ENCODE data around the gene C1orf94. TPM values are rescaled to one million over a fixed set of nuclear protein-coding genes. Genes with fewer than 3 reads are reported as not detected.

C1orf94 gene
- total RNA-seq, 1 experiment from 2014 or later = not detected

- in situ Hi-C loops (cut with HindIII; ENCODE audit: low pct_unique_long_range_greater_than_20kb, low sequenced_read_pairs) = no loop called here
These were observed 37.2 kb downstream of the C1orf94 start for GRCh38 chr1:34213956-34214355.

GRCh38 chr1:34231441-34231840 is 54.7 kb downstream of the C1orf94 start:
- no peak for DNase-seq (ENCODE audit: low read depth)
- in situ Hi-C loops (cut with HindIII; ENCODE audit: low pct_unique_long_range_greater_than_20kb, low sequenced_read_pairs) = no loop called here

More at GRCh38 chr1:34213956-34214355, 37.2 kb downstream of the C1orf94 start:
- DNase-seq (ENCODE audit: low read depth) = no peak

- in situ Hi-C loops (cut with HindIII; ENCODE audit: low pct_unique_long_range_greater_than_20kb, low sequenced_read_pairs) = no loop called here
- DNase-seq (ENCODE audit: low read depth) = no peak
These were observed 58.9 kb downstream of the C1orf94 start for GRCh38 chr1:34235594-34235993.

- in situ Hi-C loops (cut with HindIII; ENCODE audit: low pct_unique_long_range_greater_than_20kb, low sequenced_read_pairs) = no loop called here
- DNase-seq (ENCODE audit: low read depth) = no peak
These were observed 59.4 kb downstream of the C1orf94 start for GRCh38 chr1:34236089-34236488.

- no peak for DNase-seq (ENCODE audit: low read depth)
- in situ Hi-C loops (cut with HindIII; ENCODE audit: low pct_unique_long_range_greater_than_20kb, low sequenced_read_pairs) = no loop called here
These were observed 60.6 kb downstream of the C1orf94 start for GRCh38 chr1:34237151-34237815.

GRCh38 chr1:34245967-34246366 is 69.3 kb downstream of the C1orf94 start:
- DNase-seq (ENCODE audit: low read depth) = no peak
- in situ Hi-C loops (cut with HindIII; ENCODE audit: low pct_unique_long_range_greater_than_20kb, low sequenced_read_pairs) = no loop called here

- in situ Hi-C loops (cut with HindIII; ENCODE audit: low pct_unique_long_range_greater_than_20kb, low sequenced_read_pairs) = no loop called here
- no peak for DNase-seq (ENCODE audit: low read depth)
These were observed 73.6 kb downstream of the C1orf94 start for GRCh38 chr1:34250342-34250741.

GRCh38 chr1:34262023-34262853 is 85.5 kb downstream of the C1orf94 start:
- in situ Hi-C loops (cut with HindIII; ENCODE audit: low pct_unique_long_range_greater_than_20kb, low sequenced_read_pairs) = no loop called here
- DNase-seq (ENCODE audit: low read depth) = no peak

GRCh38 chr1:34262921-34263320 is 86.2 kb downstream of the C1orf94 start:
- in situ Hi-C loops (cut with HindIII; ENCODE audit: low pct_unique_long_range_greater_than_20kb, low sequenced_read_pairs) = no loop called here
- DNase-seq (ENCODE audit: low read depth) = no peak

- in situ Hi-C loops (cut with HindIII; ENCODE audit: low pct_unique_long_range_greater_than_20kb, low sequenced_read_pairs) = no loop called here
- no peak for DNase-seq (ENCODE audit: low read depth)
These were observed 86.7 kb downstream of the C1orf94 start for GRCh38 chr1:34263406-34263805.

GRCh38 chr1:34265396-34265795 is 88.7 kb downstream of the C1orf94 start:
- in situ Hi-C loops (cut with HindIII; ENCODE audit: low pct_unique_long_range_greater_than_20kb, low sequenced_read_pairs) = no loop called here
- no peak for DNase-seq (ENCODE audit: low read depth)

GRCh38 chr1:34266127-34266951 is 89.6 kb downstream of the C1orf94 start:
- in situ Hi-C loops (cut with HindIII; ENCODE audit: low pct_unique_long_range_greater_than_20kb, low sequenced_read_pairs) = no loop called here
- no peak for DNase-seq (ENCODE audit: low read depth)

- in situ Hi-C loops (cut with HindIII; ENCODE audit: low pct_unique_long_range_greater_than_20kb, low sequenced_read_pairs) = no loop called here
- no peak for DNase-seq (ENCODE audit: low read depth)
These were observed 90.6 kb downstream of the C1orf94 start for GRCh38 chr1:34267326-34267725.

GRCh38 chr1:34268311-34268954 is 91.7 kb downstream of the C1orf94 start:
- in situ Hi-C loops (cut with HindIII; ENCODE audit: low pct_unique_long_range_greater_than_20kb, low sequenced_read_pairs) = no loop called here
- DNase-seq (ENCODE audit: low read depth) = no peak

Other genes starting within 250 kb of the C1orf94 start
- gene CSMD2, start 11.7 kb upstream of the C1orf94 start, total RNA-seq (2014; rRNA removed; shearing (Covaris generic); ENCODE audit: low replicate concordance) = not detected in 2 replicates